Middle frontal gyrus (tissue), 1 donor: ENCODE data around the gene IQSEC1.

Source experiments
- DNase-seq: peaks from one replicate; pipeline ENCODE4 v3.0.0-alpha.2; 2015; ENCODE audit warnings: low spot score; ENCODE audit errors: extremely low spot score

The IQSEC1 gene

DNA sequence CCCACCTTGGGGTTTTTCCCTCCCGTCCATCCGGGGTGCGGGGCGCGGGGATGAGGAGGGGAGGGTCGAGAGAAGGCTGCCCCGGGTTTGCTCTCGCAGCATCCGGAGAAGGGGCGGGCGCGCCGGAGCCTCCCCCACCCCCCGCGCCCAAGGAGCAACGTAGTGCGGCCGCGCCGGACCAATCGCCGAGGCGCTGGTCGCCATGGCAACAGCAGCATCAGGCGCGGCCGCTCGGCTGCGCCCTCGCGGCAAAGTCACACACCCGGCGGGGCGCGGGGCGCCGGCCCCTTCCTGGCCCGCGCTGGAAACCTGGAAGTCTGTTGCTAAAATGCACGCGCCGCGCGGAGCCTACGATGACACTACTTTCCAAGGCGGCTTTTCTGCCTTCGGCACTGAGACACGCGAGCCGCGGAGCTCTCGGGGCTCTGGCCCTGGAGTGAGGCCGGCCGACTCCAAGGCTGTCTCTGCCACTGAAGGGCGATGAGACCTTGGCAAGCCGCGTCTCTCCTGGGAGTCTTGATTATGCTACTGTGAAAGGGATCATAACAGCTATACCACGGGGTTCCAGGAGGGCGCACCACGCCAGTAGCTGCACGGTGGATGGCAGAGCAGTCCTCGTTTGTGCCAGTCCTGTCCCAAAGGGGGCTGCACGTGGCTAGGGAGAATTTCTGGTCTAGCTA is at the start of gene IQSEC1:
Gene IQSEC1, minus strand, starts transcription at position 104 of the 680 bp plus-strand sequence. CDS start 415 bp downstream, outside the sequence.
- peak; percentile 70 for DNase-seq

GRCh38 chr3:13122081-13123012 is 49.1 kb upstream of the IQSEC1 start:
- no peak for DNase-seq

- DNase-seq: no peak
Measured at GRCh38 chr3:13121553-13122001, 48.3 kb upstream of the IQSEC1 start.

DNA sequence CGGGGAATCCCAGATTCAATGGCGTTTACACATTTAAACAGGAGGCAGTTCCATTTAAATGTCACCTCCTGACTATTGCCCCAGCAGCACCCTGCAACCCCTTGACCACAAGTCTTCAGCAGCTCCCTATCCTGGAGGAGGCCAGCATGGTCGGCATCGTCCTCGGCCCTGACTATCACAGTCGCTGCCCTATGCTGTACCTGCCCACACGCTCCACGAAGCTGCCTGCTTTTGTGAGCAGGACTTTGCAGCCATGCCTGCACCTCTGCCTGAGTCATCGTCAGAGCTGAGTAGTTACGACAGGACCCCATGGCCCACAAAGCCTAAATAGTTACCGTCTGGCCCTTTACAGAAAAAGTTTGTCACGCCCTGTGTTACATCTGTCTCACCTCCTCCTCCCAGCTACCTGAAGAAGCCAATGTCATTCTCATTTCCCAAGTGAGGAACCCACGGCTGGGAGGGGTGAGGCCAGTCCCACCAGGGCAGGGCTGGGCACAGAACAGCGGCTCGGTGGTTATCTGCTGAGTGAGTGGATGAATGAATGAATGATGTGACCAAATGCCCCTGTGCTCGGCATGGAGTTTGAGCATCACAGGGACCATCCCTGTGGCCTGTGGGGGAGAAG is 47.8 kb upstream of the IQSEC1 start:
- DNase-seq: no peak

GRCh38 chr3:13120289-13120927 is 47.2 kb upstream of the IQSEC1 start:
- DNase-seq: no peak

DNA sequence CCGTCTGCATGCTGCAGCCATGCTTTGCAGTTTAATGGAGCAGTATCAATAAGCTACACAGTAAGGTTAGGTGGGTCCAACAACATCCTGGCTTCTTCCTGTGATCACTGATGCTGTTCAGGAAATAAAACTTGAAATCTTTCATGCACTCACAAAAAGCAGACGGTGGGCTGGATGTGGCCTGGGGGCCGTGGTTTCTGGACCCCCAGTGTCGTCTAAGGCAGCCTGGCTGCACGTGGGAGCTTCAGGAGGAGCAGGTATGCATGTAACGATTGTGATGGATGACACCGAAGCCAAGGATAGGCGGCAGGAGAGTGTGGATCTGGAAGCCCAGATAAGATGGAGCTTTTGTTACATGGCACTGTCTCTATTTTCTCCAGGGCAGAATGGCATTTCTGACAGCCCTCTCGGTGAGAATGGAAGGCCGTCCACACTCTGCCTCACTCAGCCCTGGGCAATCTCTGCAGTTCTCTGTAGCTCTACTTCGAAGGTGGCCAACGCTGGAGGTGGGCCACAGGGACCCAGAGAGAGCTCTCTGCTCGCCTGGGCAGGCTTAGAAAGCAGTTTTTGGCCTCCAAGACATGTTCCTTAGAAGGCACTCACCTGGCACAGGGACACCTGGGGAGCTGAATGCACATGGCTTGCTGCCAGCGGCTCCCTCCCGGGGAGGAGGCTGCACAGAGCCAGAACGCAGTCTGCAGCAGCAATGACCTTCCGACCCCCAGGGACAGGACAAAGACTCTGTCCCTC is 46.4 kb upstream of the IQSEC1 start:
- DNase-seq: no peak

GRCh38 chr3:13116426-13116825 is 43.2 kb upstream of the IQSEC1 start:
- DNase-seq: no peak

GRCh38 chr3:13115991-13116390 is 42.8 kb upstream of the IQSEC1 start:
- DNase-seq: no peak

GRCh38 chr3:13115576-13115910 is 42.3 kb upstream of the IQSEC1 start:
- DNase-seq: no peak

DNA sequence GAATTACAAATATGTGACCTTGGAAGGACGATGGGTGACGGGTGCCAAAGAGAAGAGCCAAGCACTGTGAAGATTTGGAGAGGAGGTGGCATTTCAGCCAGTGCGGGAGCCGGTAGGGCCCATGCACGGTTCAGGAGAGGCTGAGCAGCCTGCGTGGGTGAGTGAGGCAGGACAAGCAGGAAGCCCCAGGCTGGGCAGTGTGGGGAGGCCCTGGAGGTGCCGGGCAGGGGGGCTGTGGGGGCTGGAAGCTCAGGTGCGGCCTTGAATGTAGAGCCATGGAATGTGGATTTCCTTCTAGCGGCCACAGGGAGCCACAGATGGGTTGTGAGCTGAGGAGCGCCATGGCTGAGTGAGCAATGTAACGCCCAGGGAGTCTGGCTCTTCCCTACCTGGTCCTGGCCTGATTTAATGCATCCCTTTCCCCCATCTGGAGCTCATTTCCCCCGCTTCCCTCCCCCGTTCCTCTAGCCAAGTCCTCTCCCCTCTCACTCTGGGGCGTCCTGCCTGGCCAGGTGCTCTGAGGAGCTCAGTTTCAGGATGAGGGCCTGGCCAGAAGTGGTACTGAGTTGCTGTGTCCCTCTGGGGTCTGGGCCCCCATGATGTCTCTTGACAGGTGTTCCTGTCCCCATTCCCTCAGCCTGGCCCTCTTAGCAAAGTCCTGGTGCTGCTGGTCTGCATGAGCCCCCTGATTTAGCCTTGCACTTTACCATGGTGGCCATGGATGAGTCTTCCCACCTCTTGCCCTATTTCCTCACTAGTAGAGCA is 41.8 kb upstream of the IQSEC1 start:
- no peak for DNase-seq

DNA sequence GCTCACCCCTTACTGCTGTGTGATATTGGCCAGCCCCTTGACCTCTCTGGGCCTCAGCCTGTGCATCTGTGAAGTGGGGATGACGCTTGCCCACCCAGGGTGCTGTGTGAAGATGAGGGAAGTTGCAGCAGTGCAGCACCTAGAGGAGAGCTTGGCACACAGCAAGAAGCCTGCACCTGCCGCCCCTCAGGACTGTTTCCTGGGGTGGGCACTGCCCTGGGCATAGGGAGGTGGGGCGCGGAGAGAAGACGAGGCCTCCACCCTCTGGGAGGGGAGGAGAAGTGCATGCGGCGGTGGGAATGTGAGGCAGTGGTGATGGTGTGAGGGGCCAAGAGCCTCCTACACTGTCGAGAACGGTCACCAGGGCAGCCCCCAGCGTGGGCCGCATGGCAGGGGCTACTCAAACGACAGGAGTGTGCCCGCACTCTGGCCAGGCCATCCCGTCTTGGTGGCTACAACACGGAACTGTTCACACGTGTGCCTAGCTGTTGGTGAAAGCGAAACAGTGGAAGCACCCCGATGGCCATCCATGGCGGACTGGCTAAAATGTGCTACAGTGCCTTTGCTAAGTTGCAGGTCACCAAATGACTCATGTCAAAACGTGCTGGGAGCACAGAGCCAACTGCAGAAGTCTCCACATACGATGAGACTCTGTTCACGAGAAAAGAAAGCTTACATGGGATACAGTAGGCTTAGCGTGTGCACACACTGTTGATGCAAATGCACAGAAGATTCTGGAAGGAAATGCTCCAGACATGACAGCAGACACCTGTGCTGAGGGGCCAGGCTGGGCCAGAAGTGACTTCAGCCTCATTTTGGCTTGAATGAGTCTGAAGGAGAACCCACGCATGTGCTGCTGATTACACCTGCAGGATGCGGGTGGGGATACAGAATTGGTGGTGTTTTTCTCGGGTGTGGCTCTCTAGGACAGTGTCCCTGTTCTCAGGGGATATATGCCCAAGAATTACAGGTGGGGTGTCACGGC is 40.4 kb upstream of the IQSEC1 start:
- no peak for DNase-seq

- no peak for DNase-seq
Measured at GRCh38 chr3:13112521-13113345, 39.5 kb upstream of the IQSEC1 start.

GRCh38 chr3:13111873-13112520 is 38.8 kb upstream of the IQSEC1 start:
- no peak for DNase-seq

- no peak for DNase-seq
Measured at GRCh38 chr3:13111173-13111872, 38.1 kb upstream of the IQSEC1 start.

- no peak for DNase-seq
Measured at GRCh38 chr3:13110678-13111116, 37.5 kb upstream of the IQSEC1 start.

GRCh38 chr3:13109516-13109915 is 36.3 kb upstream of the IQSEC1 start:
- no peak for DNase-seq

- DNase-seq: no peak
Measured at GRCh38 chr3:13108861-13109260, 35.6 kb upstream of the IQSEC1 start.
